Measurements from ENCODE around the gene PKDREJ.

Gene PKDREJ

GRCh38 chr22:46290121-46290842, 27.1 kb upstream of the PKDREJ start:
- Histone ChIP-seq H3F3A (ENCODE audit: insufficient read depth, low read length) (no peaks in the 10 kb centered on the region), H3K9me3 (ENCODE audit: low read length) (no peaks in the 10 kb centered on the region), H2AFZ (ENCODE audit: low read length) (no peak overlapping the region), H4K20me1 (ENCODE audit: insufficient read depth, low read length) (no peaks in the 10 kb centered on the region), H3K36me3 (ENCODE audit: insufficient read depth, low read length) (no peaks in the 10 kb centered on the region; the same call in 1 of the 2 replicates), H3K9ac (ENCODE audit: low read length) (no peak overlapping the region), H3K4me2 (ENCODE audit: low read length) (no peak overlapping the region), H3K9me2 (ENCODE audit: low read depth, low read length) (no peaks in the 10 kb centered on the region), H3K27ac (ENCODE audit: low read depth, low read length, poor library complexity, severe bottlenecking) (no peak overlapping the region), H3K27me3 (ENCODE audit: insufficient read depth, low read length) (no peaks in the 10 kb centered on the region), H3K4me3 (ENCODE audit: low read depth, low read length, poor library complexity, severe bottlenecking) (no peak overlapping the region), H3K4me1 (ENCODE audit: insufficient read depth, low read length, severe bottlenecking) (peaks cover 27% of the 10 kb centered on the region), H3K79me2 (ENCODE audit: insufficient read depth, low read length) (no peaks in the 10 kb centered on the region)
- TF ChIP-seq EZH2 (IDR thresholded peaks at IDR 0.05; ENCODE audit: borderline replicate concordance, low read length) = no peak
- TF ChIP-seq CTCF (IDR thresholded peaks at IDR 0.05; ENCODE audit: low read length) = no peak

GRCh38 chr22:46289244-46289891, 26.2 kb upstream of the PKDREJ start:
- Histone ChIP-seq H3K27ac (ENCODE audit: low read depth, low read length, poor library complexity, severe bottlenecking) (no peak overlapping the region), H3K4me3 (ENCODE audit: low read depth, low read length, poor library complexity, severe bottlenecking) (no peak overlapping the region), H3K4me1 (ENCODE audit: insufficient read depth, low read length, severe bottlenecking) (peaks cover 25% of the 10 kb centered on the region), H3K9me3 (ENCODE audit: low read length) (no peaks in the 10 kb centered on the region), H3K79me2 (ENCODE audit: insufficient read depth, low read length) (no peaks in the 10 kb centered on the region), H3K9me2 (ENCODE audit: low read depth, low read length) (no peaks in the 10 kb centered on the region), H3K4me2 (ENCODE audit: low read length) (no peak overlapping the region), H3K36me3 (ENCODE audit: insufficient read depth, low read length) (no peaks in the 10 kb centered on the region; the same call in 1 of the 2 replicates), H2AFZ (ENCODE audit: low read length) (no peak overlapping the region), H4K20me1 (ENCODE audit: insufficient read depth, low read length) (no peaks in the 10 kb centered on the region), H3F3A (ENCODE audit: insufficient read depth, low read length) (no peaks in the 10 kb centered on the region), H3K9ac (ENCODE audit: low read length) (no peak overlapping the region), H3K27me3 (ENCODE audit: insufficient read depth, low read length) (no peaks in the 10 kb centered on the region)
- TF ChIP-seq CTCF (IDR thresholded peaks at IDR 0.05; ENCODE audit: low read length) (no peak), EZH2 (IDR thresholded peaks at IDR 0.05; ENCODE audit: borderline replicate concordance, low read length) (no peak)

GRCh38 chr22:46288846-46289243, 25.7 kb upstream of the PKDREJ start:
- Histone ChIP-seq H3K27ac (ENCODE audit: low read depth, low read length, poor library complexity, severe bottlenecking) (no peak overlapping the region), H3K4me2 (ENCODE audit: low read length) (no peak overlapping the region), H3K9me2 (ENCODE audit: low read depth, low read length) (no peaks in the 10 kb centered on the region), H3K36me3 (ENCODE audit: insufficient read depth, low read length) (no peaks in the 10 kb centered on the region; the same call in 1 of the 2 replicates), H3K9ac (ENCODE audit: low read length) (no peak overlapping the region), H3K27me3 (ENCODE audit: insufficient read depth, low read length) (no peaks in the 10 kb centered on the region), H3K4me3 (ENCODE audit: low read depth, low read length, poor library complexity, severe bottlenecking) (no peak overlapping the region), H2AFZ (ENCODE audit: low read length) (no peak overlapping the region), H3F3A (ENCODE audit: insufficient read depth, low read length) (no peaks in the 10 kb centered on the region), H3K9me3 (ENCODE audit: low read length) (no peaks in the 10 kb centered on the region), H3K79me2 (ENCODE audit: insufficient read depth, low read length) (no peaks in the 10 kb centered on the region), H3K4me1 (ENCODE audit: insufficient read depth, low read length, severe bottlenecking) (peaks cover 24% of the 10 kb centered on the region), H4K20me1 (ENCODE audit: insufficient read depth, low read length) (no peaks in the 10 kb centered on the region)
- TF ChIP-seq CTCF (IDR thresholded peaks at IDR 0.05; ENCODE audit: low read length) (no peak), EZH2 (IDR thresholded peaks at IDR 0.05; ENCODE audit: borderline replicate concordance, low read length) (no peak)

All from OCI-LY1 (cell line).